WTC11 (cell line): ENCODE measurements around the gene TTLL5. TPM values are rescaled to one million over a fixed set of nuclear protein-coding genes. Genes with fewer than 3 reads are reported as not detected.

Experiments
- ATAC-seq: fragments of 200-7000 bp; cut with Tn5 transposase; 2 replicates; pipeline ENCODE4 v1.10.0; 2021; ENCODE audit warnings: mild to moderate bottlenecking, moderate library complexity
- CTCF ChIA-PET: fragments of 300-600 bp; sonication (Branson Sonifier 250); formaldehyde crosslinking; loops from one replicate; lab custom pipeline; 2021; ENCODE audit warnings: antibody characterized with exemption; lab: Charles Lee
- POLR2A ChIA-PET: fragments of 350-600 bp; sonication (Branson Sonifier 250); formaldehyde crosslinking; loops from one replicate; lab custom pipeline; 2021; ENCODE audit warnings: antibody characterized with exemption; lab: Charles Lee
- DNase-seq: peaks from one replicate; pipeline ENCODE4 v3.0.0; 2021; ENCODE audit warnings: low spot score
- H3K27ac Mint-ChIP-seq: 2 replicates; pipeline ENCODE4 v1.8.0; 2021; ENCODE audit warnings: mixed read lengths
- H3K27me3 Mint-ChIP-seq: 2 replicates; pipeline ENCODE4 v1.8.0; 2021; ENCODE audit warnings: low read depth, mild to moderate bottlenecking, moderate library complexity, mixed read lengths
- H3K36me3 Mint-ChIP-seq: 2 replicates; pipeline ENCODE4 v1.8.0; 2021; ENCODE audit warnings: mixed read lengths
- H3K4me1 Mint-ChIP-seq: 2 replicates; pipeline ENCODE4 v1.8.0; 2022; ENCODE audit warnings: mixed read lengths
- H3K4me3 Mint-ChIP-seq: 2 replicates; pipeline ENCODE4 v1.8.0; 2021; ENCODE audit warnings: mild to moderate bottlenecking, moderate library complexity, mixed read lengths
- H3K9me3 Mint-ChIP-seq: 2 replicates; pipeline ENCODE4 v1.8.0; 2021; ENCODE audit warnings: mixed read lengths
- AR ChIP-seq: fragments of 250-450 bp; sonication (Bioruptor Pico); IDR thresholded peaks from 2 replicates; pipeline ENCODE4 v1.9.0; 2021; ENCODE audit warnings: mild to moderate bottlenecking
- ELF4 ChIP-seq: sonication (generic); formaldehyde crosslinking; IDR thresholded peaks from 2 replicates; pipeline ENCODE4 v1.8.1; 2022; ENCODE audit warnings: low read depth, mild to moderate bottlenecking, moderate library complexity, missing genetic modification reagents
- ETV6 ChIP-seq: sonication (generic); formaldehyde crosslinking; IDR thresholded peaks from 2 replicates; pipeline ENCODE4 v1.8.1; 2022; ENCODE audit warnings: mild to moderate bottlenecking, missing genetic modification reagents
- FOXP1 ChIP-seq: sonication (generic); formaldehyde crosslinking; IDR thresholded peaks from 2 replicates; pipeline ENCODE4 v1.8.0; 2022; ENCODE audit warnings: missing genetic modification reagents, mild to moderate bottlenecking, moderate library complexity, borderline replicate concordance
- SMAD3 ChIP-seq: sonication (generic); formaldehyde crosslinking; IDR thresholded peaks from 2 replicates; pipeline ENCODE4 v1.8.0; 2022; ENCODE audit warnings: missing genetic modification reagents, mild to moderate bottlenecking, borderline replicate concordance
- TEAD1 ChIP-seq: sonication (generic); formaldehyde crosslinking; IDR thresholded peaks from 2 replicates; pipeline ENCODE4 v1.8.0; 2022; ENCODE audit warnings: mild to moderate bottlenecking, missing genetic modification reagents
- ZNF219 ChIP-seq: sonication (generic); formaldehyde crosslinking; IDR thresholded peaks from 2 replicates; pipeline ENCODE4 v1.8.0; 2023; ENCODE audit warnings: missing genetic modification reagents, mild to moderate bottlenecking, borderline replicate concordance
- ZNF232 ChIP-seq: sonication (generic); formaldehyde crosslinking; IDR thresholded peaks from 2 replicates; pipeline ENCODE4 v1.8.0; 2022; ENCODE audit warnings: mild to moderate bottlenecking, missing genetic modification reagents
- ZNF396 ChIP-seq: fragments of 250-450 bp; sonication (Bioruptor Pico); IDR thresholded peaks from 2 replicates; pipeline ENCODE4 v1.8.0; 2021; ENCODE audit warnings: mild to moderate bottlenecking, moderate library complexity, borderline replicate concordance
- ZNF532 ChIP-seq: fragments of 250-450 bp; sonication (Bioruptor Pico); IDR thresholded peaks from 2 replicates; pipeline ENCODE4 v1.9.0; 2021; ENCODE audit warnings: mild to moderate bottlenecking, borderline replicate concordance
- total RNA-seq: library from RNA; stranded (reverse); gene quantifications from 3 replicates; pipeline ENCODE4 v1.2.3, GENCODE V29; 2021
- TF ChIP-seq, protein P1 (sequence below): fragments of 250-450 bp; sonication (Bioruptor Pico); IDR thresholded peaks from 2 replicates; pipeline ENCODE4 v1.9.0; 2021; ENCODE audit warnings: mild to moderate bottlenecking
- TF ChIP-seq, protein P2 (sequence below): sonication (generic); formaldehyde crosslinking; conservative IDR thresholded peaks from 2 replicates; pipeline ENCODE4 v1.8.1; 2023; ENCODE audit warnings: mild to moderate bottlenecking, low read depth, missing genetic modification reagents, moderate library complexity
- TF ChIP-seq, protein P3 (sequence below): sonication (generic); formaldehyde crosslinking; IDR thresholded peaks from 2 replicates; pipeline ENCODE4 v1.8.1; 2023; ENCODE audit warnings: mild to moderate bottlenecking, missing genetic modification reagents
- TF ChIP-seq, protein P4 (sequence below): fragments of 250-450 bp; sonication (Bioruptor Pico); IDR thresholded peaks from 2 replicates; pipeline ENCODE4 v2.1.2; 2022; ENCODE audit warnings: mild to moderate bottlenecking, moderate library complexity

The TTLL5 gene
- total RNA-seq, 1 experiment from 2014 or later, result 39.6 TPM

DNA sequence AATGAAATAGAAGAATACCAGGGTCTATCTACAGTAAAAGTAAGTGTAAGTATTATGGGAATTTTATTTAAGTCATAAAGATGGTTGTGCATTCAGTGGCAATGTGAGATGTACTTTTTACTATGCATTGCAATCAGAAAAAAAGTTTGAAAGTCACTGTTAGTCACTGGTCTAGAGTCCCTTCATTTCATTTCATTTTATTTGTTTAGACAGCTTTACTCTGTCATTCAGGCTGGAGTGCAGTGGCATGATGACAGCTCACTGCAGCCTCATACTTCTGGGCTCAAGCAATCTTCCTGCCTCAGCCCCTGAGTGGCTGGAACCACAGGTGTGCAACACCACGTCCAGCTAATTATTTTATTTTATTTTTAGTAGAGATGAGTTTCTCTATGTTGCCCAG is 278.2 kb downstream of the TTLL5 start:
- Mint-ChIP-seq H3K27me3 (no peaks in the 10 kb centered on the region), H3K4me3 (no peak overlapping the region), H3K27ac (no peak overlapping the region), H3K36me3 (no peaks in the 10 kb centered on the region), H3K9me3 (no peaks in the 10 kb centered on the region), H3K4me1 (peaks cover 8% of the 10 kb centered on the region)
- no peak for ATAC-seq
- CTCF ChIA-PET, result interaction anchor here (1.2 to 2.5 kb wide), 2 partner anchors 40 to 59 kb away, joined by 11 to 13 read pairs; no protein-coding TSS in a partner anchor
- DNase-seq, result no peak
- TF ChIP-seq ETV6 (CRISPR knock-in tag), result no peak
- POLR2A ChIA-PET, result no interaction called here

GRCh38 chr14:75941030-75941429 is 280.0 kb downstream of the TTLL5 start:
- H3K4me1 Mint-ChIP-seq, result peaks cover 8% of the 10 kb centered on the region
- POLR2A ChIA-PET, result no interaction called here

More at GRCh38 chr14:75941030-75941429, 280.0 kb downstream of the TTLL5 start:
- Mint-ChIP-seq H3K27ac (no peak overlapping the region; the same call in 1 of the 2 replicates), H3K36me3 (no peaks in the 10 kb centered on the region), H3K4me3 (no peak overlapping the region), H3K27me3 (no peaks in the 10 kb centered on the region), H3K9me3 (no peaks in the 10 kb centered on the region)
- ATAC-seq (no peak), DNase-seq (no peak)
- TF ChIP-seq ZNF232 (CRISPR knock-in tag), result no peak
- TF ChIP-seq AR (CRISPR knock-in tag), result no peak
- TF ChIP-seq, protein P1, sequence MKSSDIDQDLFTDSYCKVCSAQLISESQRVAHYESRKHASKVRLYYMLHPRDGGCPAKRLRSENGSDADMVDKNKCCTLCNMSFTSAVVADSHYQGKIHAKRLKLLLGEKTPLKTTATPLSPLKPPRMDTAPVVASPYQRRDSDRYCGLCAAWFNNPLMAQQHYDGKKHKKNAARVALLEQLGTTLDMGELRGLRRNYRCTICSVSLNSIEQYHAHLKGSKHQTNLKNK (CRISPR knock-in tag), result no peak
- TF ChIP-seq, protein P2, sequence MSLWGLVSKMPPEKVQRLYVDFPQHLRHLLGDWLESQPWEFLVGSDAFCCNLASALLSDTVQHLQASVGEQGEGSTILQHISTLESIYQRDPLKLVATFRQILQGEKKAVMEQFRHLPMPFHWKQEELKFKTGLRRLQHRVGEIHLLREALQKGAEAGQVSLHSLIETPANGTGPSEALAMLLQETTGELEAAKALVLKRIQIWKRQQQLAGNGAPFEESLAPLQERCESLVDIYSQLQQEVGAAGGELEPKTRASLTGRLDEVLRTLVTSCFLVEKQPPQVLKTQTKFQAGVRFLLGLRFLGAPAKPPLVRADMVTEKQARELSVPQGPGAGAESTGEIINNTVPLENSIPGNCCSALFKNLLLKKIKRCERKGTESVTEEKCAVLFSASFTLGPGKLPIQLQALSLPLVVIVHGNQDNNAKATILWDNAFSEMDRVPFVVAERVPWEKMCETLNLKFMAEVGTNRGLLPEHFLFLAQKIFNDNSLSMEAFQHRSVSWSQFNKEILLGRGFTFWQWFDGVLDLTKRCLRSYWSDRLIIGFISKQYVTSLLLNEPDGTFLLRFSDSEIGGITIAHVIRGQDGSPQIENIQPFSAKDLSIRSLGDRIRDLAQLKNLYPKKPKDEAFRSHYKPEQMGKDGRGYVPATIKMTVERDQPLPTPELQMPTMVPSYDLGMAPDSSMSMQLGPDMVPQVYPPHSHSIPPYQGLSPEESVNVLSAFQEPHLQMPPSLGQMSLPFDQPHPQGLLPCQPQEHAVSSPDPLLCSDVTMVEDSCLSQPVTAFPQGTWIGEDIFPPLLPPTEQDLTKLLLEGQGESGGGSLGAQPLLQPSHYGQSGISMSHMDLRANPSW (CRISPR knock-in tag), result no peak
- TF ChIP-seq FOXP1 (CRISPR knock-in tag), result no peak
- no peak for TF ChIP-seq TEAD1 (CRISPR knock-in tag)
- TF ChIP-seq SMAD3, result no peak
- TF ChIP-seq ZNF219, result no peak
- TF ChIP-seq ETV6 (CRISPR knock-in tag), result no peak
- no peak for TF ChIP-seq ELF4
- no peak for TF ChIP-seq ZNF532 (CRISPR knock-in tag)
- no peak for TF ChIP-seq ZNF396 (CRISPR knock-in tag)
- TF ChIP-seq, protein P3, sequence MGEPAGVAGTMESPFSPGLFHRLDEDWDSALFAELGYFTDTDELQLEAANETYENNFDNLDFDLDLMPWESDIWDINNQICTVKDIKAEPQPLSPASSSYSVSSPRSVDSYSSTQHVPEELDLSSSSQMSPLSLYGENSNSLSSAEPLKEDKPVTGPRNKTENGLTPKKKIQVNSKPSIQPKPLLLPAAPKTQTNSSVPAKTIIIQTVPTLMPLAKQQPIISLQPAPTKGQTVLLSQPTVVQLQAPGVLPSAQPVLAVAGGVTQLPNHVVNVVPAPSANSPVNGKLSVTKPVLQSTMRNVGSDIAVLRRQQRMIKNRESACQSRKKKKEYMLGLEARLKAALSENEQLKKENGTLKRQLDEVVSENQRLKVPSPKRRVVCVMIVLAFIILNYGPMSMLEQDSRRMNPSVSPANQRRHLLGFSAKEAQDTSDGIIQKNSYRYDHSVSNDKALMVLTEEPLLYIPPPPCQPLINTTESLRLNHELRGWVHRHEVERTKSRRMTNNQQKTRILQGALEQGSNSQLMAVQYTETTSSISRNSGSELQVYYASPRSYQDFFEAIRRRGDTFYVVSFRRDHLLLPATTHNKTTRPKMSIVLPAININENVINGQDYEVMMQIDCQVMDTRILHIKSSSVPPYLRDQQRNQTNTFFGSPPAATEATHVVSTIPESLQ (CRISPR knock-in tag), result no peak
- TF ChIP-seq, protein P4, sequence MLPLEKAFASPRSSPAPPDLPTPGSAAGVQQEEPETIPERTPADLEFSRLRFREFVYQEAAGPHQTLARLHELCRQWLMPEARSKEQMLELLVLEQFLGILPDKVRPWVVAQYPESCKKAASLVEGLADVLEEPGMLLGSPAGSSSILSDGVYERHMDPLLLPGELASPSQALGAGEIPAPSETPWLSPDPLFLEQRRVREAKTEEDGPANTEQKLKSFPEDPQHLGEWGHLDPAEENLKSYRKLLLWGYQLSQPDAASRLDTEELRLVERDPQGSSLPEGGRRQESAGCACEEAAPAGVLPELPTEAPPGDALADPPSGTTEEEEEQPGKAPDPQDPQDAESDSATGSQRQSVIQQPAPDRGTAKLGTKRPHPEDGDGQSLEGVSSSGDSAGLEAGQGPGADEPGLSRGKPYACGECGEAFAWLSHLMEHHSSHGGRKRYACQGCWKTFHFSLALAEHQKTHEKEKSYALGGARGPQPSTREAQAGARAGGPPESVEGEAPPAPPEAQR (CRISPR knock-in tag), result no peak
- CTCF ChIA-PET, result interaction anchor here (1.0 to 2.7 kb wide), 2 partner anchors 34 to 232 kb away, joined by 3 to 11 read pairs; no protein-coding TSS in a partner anchor
